Bronchial epithelial cell (primary cell): ENCODE results near the gene MAST4. TPM values are rescaled to one million over a fixed set of nuclear protein-coding genes. Genes with fewer than 3 reads are reported as not detected.

Experiments
- DNase-seq: peaks from one replicate; pipeline ENCODE4 v3.0.0-alpha.2; 2010; ENCODE audit warnings: low read depth
- FAIRE-seq: peaks from 2 replicates; lab custom pipeline; 2011; peaks lifted over from hg19 to GRCh38; lab: Jason Lieb, UNC
- H3K27me3 ChIP-seq: 2 replicates; pipeline ENCODE4 v1.5.1; 2011; ENCODE audit warnings: low read length; ENCODE audit not compliant: control insufficient read depth, insufficient read depth
- H3K36me3 ChIP-seq: 2 replicates; pipeline ENCODE4 v1.5.1; 2011; ENCODE audit warnings: low read length; ENCODE audit not compliant: control insufficient read depth, insufficient read depth
- H3K4me3 ChIP-seq: 2 replicates; pipeline ENCODE4 v1.5.1; 2011; ENCODE audit warnings: mild to moderate bottlenecking, low read depth, low read length, control low read depth
- total RNA-seq: library from RNA; depleted of rRNA; stranded (reverse); fragments of >200 nt; gene quantifications from 2 replicates; pipeline ENCODE4 v1.2.1, GENCODE V29; 2014
- TF ChIP-seq, protein P1 (sequence below): IDR thresholded peaks from 2 replicates; pipeline ENCODE4 v1.5.1; 2011; ENCODE audit warnings: mild to moderate bottlenecking, moderate library complexity, low read length, control low read depth, inconsistent platforms; ENCODE audit not compliant: insufficient read depth, severe bottlenecking

Gene MAST4
- total RNA-seq, 1 donor from 2014 or later: 10.3 TPM

DNA sequence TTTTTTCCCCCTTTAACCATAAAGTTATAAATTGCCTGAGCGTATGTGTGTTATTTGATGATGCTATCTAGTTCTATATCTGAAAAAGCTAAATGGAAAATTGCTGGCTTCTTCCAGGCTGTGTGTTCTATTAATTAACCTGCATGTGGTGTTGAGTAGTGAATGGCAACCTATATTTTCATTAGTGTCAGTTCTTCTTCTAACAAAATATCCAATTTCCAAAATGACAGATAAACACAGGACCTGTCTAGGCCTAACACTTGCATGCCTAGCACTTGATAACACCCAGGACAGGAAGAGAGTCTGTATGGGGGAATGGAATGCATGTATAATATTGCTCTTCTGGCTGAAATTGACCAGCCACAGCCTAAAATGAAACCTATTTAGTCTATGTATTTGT lies 508.7 kb downstream of the MAST4 start:
- DNase-seq (peak; percentile 38), FAIRE-seq (no peak)
- Histone ChIP-seq H3K27me3 (no peaks in the 10 kb centered on the region), H3K36me3 (peaks cover 25% of the 10 kb centered on the region), H3K4me3 (no peak overlapping the region)
- TF ChIP-seq, protein P1, sequence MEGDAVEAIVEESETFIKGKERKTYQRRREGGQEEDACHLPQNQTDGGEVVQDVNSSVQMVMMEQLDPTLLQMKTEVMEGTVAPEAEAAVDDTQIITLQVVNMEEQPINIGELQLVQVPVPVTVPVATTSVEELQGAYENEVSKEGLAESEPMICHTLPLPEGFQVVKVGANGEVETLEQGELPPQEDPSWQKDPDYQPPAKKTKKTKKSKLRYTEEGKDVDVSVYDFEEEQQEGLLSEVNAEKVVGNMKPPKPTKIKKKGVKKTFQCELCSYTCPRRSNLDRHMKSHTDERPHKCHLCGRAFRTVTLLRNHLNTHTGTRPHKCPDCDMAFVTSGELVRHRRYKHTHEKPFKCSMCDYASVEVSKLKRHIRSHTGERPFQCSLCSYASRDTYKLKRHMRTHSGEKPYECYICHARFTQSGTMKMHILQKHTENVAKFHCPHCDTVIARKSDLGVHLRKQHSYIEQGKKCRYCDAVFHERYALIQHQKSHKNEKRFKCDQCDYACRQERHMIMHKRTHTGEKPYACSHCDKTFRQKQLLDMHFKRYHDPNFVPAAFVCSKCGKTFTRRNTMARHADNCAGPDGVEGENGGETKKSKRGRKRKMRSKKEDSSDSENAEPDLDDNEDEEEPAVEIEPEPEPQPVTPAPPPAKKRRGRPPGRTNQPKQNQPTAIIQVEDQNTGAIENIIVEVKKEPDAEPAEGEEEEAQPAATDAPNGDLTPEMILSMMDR: no peak

GRCh38 chr5:67105270-67105669 lies 509.1 kb downstream of the MAST4 start:
- no peak for DNase-seq
- FAIRE-seq: no peak

DNA sequence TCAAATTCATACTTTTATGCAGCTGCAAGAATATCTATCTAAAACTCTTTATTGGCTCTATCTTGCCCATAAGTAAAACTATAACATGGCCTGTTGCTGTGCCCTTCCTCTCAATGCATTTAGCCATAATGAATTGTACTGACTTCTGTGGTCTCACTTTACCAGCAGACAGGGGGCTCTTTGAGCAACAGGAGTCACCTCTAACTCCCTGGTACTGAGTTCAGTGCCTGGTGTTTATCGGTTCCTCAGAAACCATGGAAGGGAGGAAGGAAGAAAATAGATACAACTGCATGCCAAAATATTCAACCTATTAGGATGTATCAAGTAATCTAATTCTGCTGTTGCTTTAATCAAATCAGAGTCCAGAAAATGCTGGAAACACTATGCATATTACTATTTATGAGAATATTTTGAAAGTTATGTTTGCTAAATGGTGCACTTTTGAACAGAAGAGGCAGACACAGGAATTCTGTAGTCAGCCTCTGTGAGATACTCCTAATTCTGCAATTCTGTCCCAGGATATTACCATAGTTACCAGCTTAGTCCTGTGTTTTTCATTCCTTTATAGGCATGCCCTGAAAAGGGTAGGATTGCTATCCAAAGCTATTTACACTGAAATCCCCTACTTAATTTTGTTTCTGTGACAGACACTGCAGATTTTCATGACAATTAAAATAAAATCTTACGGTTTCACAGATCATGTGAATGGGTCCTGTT lies 510.6 kb downstream of the MAST4 start:
- Histone ChIP-seq H3K27me3 (no peaks in the 10 kb centered on the region), H3K36me3 (peaks cover 17% of the 10 kb centered on the region), H3K4me3 (no peak overlapping the region)
- TF ChIP-seq, protein P1: no peak
- FAIRE-seq: no peak
- DNase-seq: no peak

More at GRCh38 chr5:67105270-67105669, 509.1 kb downstream of the MAST4 start:
- H3K36me3 ChIP-seq: peaks cover 23% of the 10 kb centered on the region
- no peaks in the 10 kb centered on the region for H3K27me3 ChIP-seq
- no peak overlapping the region for H3K4me3 ChIP-seq
- TF ChIP-seq, protein P1: no peak

DNA sequence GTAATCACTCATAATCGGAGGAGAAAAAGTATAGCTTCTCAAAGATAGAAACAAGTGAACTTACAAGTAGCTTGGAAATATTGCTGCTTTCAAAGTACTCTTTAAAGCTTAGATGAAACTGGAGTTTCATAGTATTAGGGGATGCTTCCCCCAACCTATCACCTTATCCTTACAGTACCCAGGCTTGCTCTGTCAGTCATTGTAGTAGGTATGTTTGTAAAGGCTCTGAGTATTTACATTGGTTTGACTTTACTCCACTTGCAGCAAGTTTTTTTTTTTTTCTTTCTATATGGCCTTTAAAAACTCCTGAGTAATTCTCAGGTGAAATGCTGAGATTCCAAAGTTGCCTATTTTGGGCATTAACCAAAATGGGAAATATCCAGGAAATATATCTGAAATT lies 515.6 kb downstream of the MAST4 start:
- Histone ChIP-seq H3K36me3 (peaks cover 17% of the 10 kb centered on the region), H3K4me3 (no peak overlapping the region), H3K27me3 (no peaks in the 10 kb centered on the region)
- TF ChIP-seq, protein P1: no peak
- FAIRE-seq (no peak), DNase-seq (no peak)

DNA sequence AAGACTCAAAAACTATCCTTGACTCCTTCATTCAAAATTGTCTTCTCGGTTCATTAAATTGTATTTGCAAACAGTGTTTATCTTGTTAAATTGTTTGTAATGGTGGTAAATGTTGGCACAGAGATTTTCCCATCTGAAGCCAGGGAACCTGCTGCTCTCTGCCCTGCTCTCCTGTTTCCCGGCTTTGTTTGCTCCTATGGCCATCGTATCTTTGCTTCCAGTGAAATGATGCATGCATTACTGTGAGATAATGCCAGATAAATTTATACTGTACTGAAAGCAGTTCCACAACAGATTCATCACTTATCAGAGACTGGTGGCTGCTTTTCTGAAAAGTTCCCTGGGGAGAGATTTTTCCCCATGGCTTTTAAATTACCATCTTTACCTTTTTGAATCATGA lies 519.1 kb downstream of the MAST4 start:
- peaks cover 25% of the 10 kb centered on the region for H3K36me3 ChIP-seq
- FAIRE-seq: no peak
- TF ChIP-seq, protein P1: no peak
- no peaks in the 10 kb centered on the region for H3K27me3 ChIP-seq
- no peak for DNase-seq
- H3K4me3 ChIP-seq: no peak overlapping the region

GRCh38 chr5:67115817-67116216 lies 519.6 kb downstream of the MAST4 start:
- FAIRE-seq (no peak), DNase-seq (no peak)
- Histone ChIP-seq H3K4me3 (no peak overlapping the region), H3K36me3 (peaks cover 29% of the 10 kb centered on the region), H3K27me3 (no peaks in the 10 kb centered on the region)
- TF ChIP-seq, protein P1: no peak
